Measurements from ENCODE around the gene SERPING1.

SERPING1 gene

GRCh38 chr11:57571606-57572005, 25.9 kb upstream of the SERPING1 start:
- peaks cover 0 to 4% of the 10 kb centered on the region in 2 donors for H3K36me3 Mint-ChIP-seq
- peak overlapping the region; percentile 33 for H3K27ac Mint-ChIP-seq
- peaks cover 0 to 10% of the 10 kb centered on the region in 2 donors for H3K27me3 Mint-ChIP-seq
- H3K4me3 Mint-ChIP-seq: no peak overlapping the region
- ATAC-seq (replicated peaks) (no peak), DNase-seq (no peak)
- H3K4me1 Mint-ChIP-seq: peaks cover 7 to 12% of the 10 kb centered on the region in 2 donors
- H3K9me3 Mint-ChIP-seq: no peaks in the 10 kb centered on the region

GRCh38 chr11:57574061-57574460, 23.4 kb upstream of the SERPING1 start:
- no peak overlapping the region for H3K27ac Mint-ChIP-seq
- H3K4me1 Mint-ChIP-seq: no peaks in the 10 kb centered on the region
- no peaks in the 10 kb centered on the region for H3K9me3 Mint-ChIP-seq
- ATAC-seq (replicated peaks): no peak
- DNase-seq: no peak
- H3K36me3 Mint-ChIP-seq: no peaks in the 10 kb centered on the region
- no peak overlapping the region for H3K4me3 Mint-ChIP-seq
- H3K27me3 Mint-ChIP-seq: peaks cover 0 to 10% of the 10 kb centered on the region in 2 donors

- Mint-ChIP-seq H3K27ac (peak overlapping the region; percentile 42), H3K36me3 (no peaks in the 10 kb centered on the region), H3K4me1 (peaks cover 16 to 30% of the 10 kb centered on the region in 2 donors), H3K4me3 (no peak overlapping the region), H3K9me3 (no peaks in the 10 kb centered on the region), H3K27me3 (no peaks in the 10 kb centered on the region)
- no peak for DNase-seq
- no peak for ATAC-seq (replicated peaks)
These were observed 13.1 kb upstream of the SERPING1 start for GRCh38 chr11:57584341-57584740.

GRCh38 chr11:57585301-57585700, 12.2 kb upstream of the SERPING1 start:
- H3K36me3 Mint-ChIP-seq: no peaks in the 10 kb centered on the region
- no peak overlapping the region for H3K27ac Mint-ChIP-seq

GRCh38 chr11:57586711-57587245, 10.7 kb upstream of the SERPING1 start:
- ATAC-seq (replicated peaks) (no peak), DNase-seq (no peak)
- peaks cover 16 to 30% of the 10 kb centered on the region in 2 donors for H3K4me1 Mint-ChIP-seq
- H3K27ac Mint-ChIP-seq: no peak overlapping the region
- H3K9me3 Mint-ChIP-seq: peaks cover 0 to 2% of the 10 kb centered on the region in 2 donors
- H3K4me3 Mint-ChIP-seq: no peak overlapping the region
- no peaks in the 10 kb centered on the region for H3K36me3 Mint-ChIP-seq
- H3K27me3 Mint-ChIP-seq: peaks cover 0 to 6% of the 10 kb centered on the region in 2 donors

More at GRCh38 chr11:57585301-57585700, 12.2 kb upstream of the SERPING1 start:
- H3K4me1 Mint-ChIP-seq: peaks cover 16 to 30% of the 10 kb centered on the region in 2 donors
- H3K27me3 Mint-ChIP-seq: no peaks in the 10 kb centered on the region
- peaks cover 0 to 2% of the 10 kb centered on the region in 2 donors for H3K9me3 Mint-ChIP-seq
- no peak for DNase-seq
- peak; percentile 64 to 80 for ATAC-seq (replicated peaks)
- H3K4me3 Mint-ChIP-seq: no peak overlapping the region

- no peaks in the 10 kb centered on the region for H3K36me3 Mint-ChIP-seq
- peaks cover 0 to 2% of the 10 kb centered on the region in 2 donors for H3K9me3 Mint-ChIP-seq
- H3K27ac Mint-ChIP-seq: no peak overlapping the region
- no peak overlapping the region for H3K4me3 Mint-ChIP-seq
- ATAC-seq (replicated peaks) (peak; percentile 67 to 70), DNase-seq (no peak)
- H3K4me1 Mint-ChIP-seq: peaks cover 16 to 30% of the 10 kb centered on the region in 2 donors
- peaks cover 4 to 6% of the 10 kb centered on the region in 2 donors for H3K27me3 Mint-ChIP-seq
These were observed 9.3 kb upstream of the SERPING1 start for GRCh38 chr11:57588046-57588710.

GRCh38 chr11:57596266-57596885, 1.1 kb upstream of the SERPING1 start:
- no peaks in the 10 kb centered on the region for H3K36me3 Mint-ChIP-seq
- no peak overlapping the region for H3K4me3 Mint-ChIP-seq
- ATAC-seq (replicated peaks) (no peak), DNase-seq (no peak)
- peaks cover 50 to 51% of the 10 kb centered on the region in 2 donors for H3K27me3 Mint-ChIP-seq
- H3K4me1 Mint-ChIP-seq: peaks cover 2 to 10% of the 10 kb centered on the region in 2 donors
- H3K27ac Mint-ChIP-seq: no peak overlapping the region
- no peaks in the 10 kb centered on the region for H3K9me3 Mint-ChIP-seq

GRCh38 chr11:57597916-57598830, 688 bp downstream of the SERPING1 start:
- Mint-ChIP-seq H3K36me3 (no peaks in the 10 kb centered on the region), H3K27ac (no peak overlapping the region), H3K27me3 (peaks cover 46 to 51% of the 10 kb centered on the region in 2 donors), H3K4me1 (peaks cover 2 to 10% of the 10 kb centered on the region in 2 donors), H3K9me3 (no peaks in the 10 kb centered on the region), H3K4me3 (peak overlapping the region in 1 of 2 donors; percentile 14)
- DNase-seq (no peak), ATAC-seq (replicated peaks) (no peak)

- DNase-seq: no peak
- no peak overlapping the region for H3K27ac Mint-ChIP-seq
- H3K4me1 Mint-ChIP-seq: peaks cover 2 to 10% of the 10 kb centered on the region in 2 donors
- no peak for ATAC-seq (replicated peaks)
- no peaks in the 10 kb centered on the region for H3K9me3 Mint-ChIP-seq
- peaks cover 46 to 49% of the 10 kb centered on the region in 2 donors for H3K27me3 Mint-ChIP-seq
- no peak overlapping the region for H3K4me3 Mint-ChIP-seq
- no peaks in the 10 kb centered on the region for H3K36me3 Mint-ChIP-seq
These were observed 1.3 kb downstream of the SERPING1 start for GRCh38 chr11:57598831-57599155.

GRCh38 chr11:57599381-57599780, 1.9 kb downstream of the SERPING1 start:
- ATAC-seq (replicated peaks) (no peak), DNase-seq (no peak)
- no peak overlapping the region for H3K4me3 Mint-ChIP-seq
- H3K27me3 Mint-ChIP-seq: peaks cover 40 to 44% of the 10 kb centered on the region in 2 donors
- no peak overlapping the region for H3K27ac Mint-ChIP-seq
- H3K9me3 Mint-ChIP-seq: no peaks in the 10 kb centered on the region
- no peaks in the 10 kb centered on the region for H3K36me3 Mint-ChIP-seq
- peaks cover 2 to 10% of the 10 kb centered on the region in 2 donors for H3K4me1 Mint-ChIP-seq

- Mint-ChIP-seq H3K27me3 (peaks cover 33 to 38% of the 10 kb centered on the region in 2 donors), H3K9me3 (no peaks in the 10 kb centered on the region), H3K4me3 (no peak overlapping the region), H3K27ac (no peak overlapping the region), H3K36me3 (no peaks in the 10 kb centered on the region), H3K4me1 (peaks cover 2 to 10% of the 10 kb centered on the region in 2 donors)
- ATAC-seq (replicated peaks): no peak
- DNase-seq: no peak
These were observed 3.8 kb downstream of the SERPING1 start for GRCh38 chr11:57601297-57601696.

GRCh38 chr11:57604296-57605027, 7.0 kb downstream of the SERPING1 start:
- Mint-ChIP-seq H3K27ac (no peak overlapping the region), H3K36me3 (no peaks in the 10 kb centered on the region), H3K9me3 (no peaks in the 10 kb centered on the region), H3K4me3 (no peak overlapping the region), H3K4me1 (no peaks in the 10 kb centered on the region), H3K27me3 (peaks cover 11% of the 10 kb centered on the region in 2 donors)
- ATAC-seq (replicated peaks) (no peak), DNase-seq (no peak)

GRCh38 chr11:57605028-57605420, 7.5 kb downstream of the SERPING1 start:
- H3K4me3 Mint-ChIP-seq: no peak overlapping the region
- no peaks in the 10 kb centered on the region for H3K36me3 Mint-ChIP-seq
- H3K9me3 Mint-ChIP-seq: no peaks in the 10 kb centered on the region
- ATAC-seq (replicated peaks) (no peak), DNase-seq (no peak)
- H3K27ac Mint-ChIP-seq: no peak overlapping the region
- H3K4me1 Mint-ChIP-seq: no peaks in the 10 kb centered on the region
- H3K27me3 Mint-ChIP-seq: peaks cover 5 to 6% of the 10 kb centered on the region in 2 donors

GRCh38 chr11:57610170-57610569, 12.7 kb downstream of the SERPING1 start:
- H3K4me1 Mint-ChIP-seq: no peaks in the 10 kb centered on the region
- H3K4me3 Mint-ChIP-seq: no peak overlapping the region
- H3K27me3 Mint-ChIP-seq: peaks cover 0 to 7% of the 10 kb centered on the region in 2 donors

More at GRCh38 chr11:57610170-57610569, 12.7 kb downstream of the SERPING1 start:
- Mint-ChIP-seq H3K36me3 (no peaks in the 10 kb centered on the region), H3K27ac (no peak overlapping the region), H3K9me3 (no peaks in the 10 kb centered on the region)
- ATAC-seq (replicated peaks) (no peak), DNase-seq (no peak)

Measured in stimulated activated naive B cell treated with anti-CD40 and anti-IgM and Interleukin-4, amounts not matched to agents 10 μg/mL and 1 μg/mL and 100 μg/mL, for 72 hours (primary cell).